ENCODE measurements around the gene KITLG.

- TF ChIP-seq GABPA (IDR thresholded peaks at IDR 0.05; ENCODE audit: low read depth) = no peak
- TF ChIP-seq CTCF (IDR thresholded peaks at IDR 0.05) = no peak
- TF ChIP-seq JUND (IDR thresholded peaks at IDR 0.05) = no peak
- TF ChIP-seq RAD21 (IDR thresholded peaks at IDR 0.05; ENCODE audit: low read length) = no peak
- TF ChIP-seq USF2 (IDR thresholded peaks at IDR 0.05; ENCODE audit: borderline replicate concordance, low read depth, low read length) = no peak
- no peak for TF ChIP-seq MAX (IDR thresholded peaks at IDR 0.05; ENCODE audit: low read depth)
Observed at GRCh38 chr12:88552610-88553079, 27.6 kb downstream of the KITLG start.

Data from SK-N-SH (cell line).